Central memory CD4-positive, alpha-beta T cell (primary cell): ENCODE data around the gene FYB1.
A peak's percentile ranks its signal among the peaks of the same experiment; 100 is the strongest.
"Not testable (repeated sequence)": the region's sequence is repeated elsewhere in the genome, so short reads cannot be mapped to it uniquely, and the experiment has no call there.

Source experiments
- DNase-seq: peaks from one replicate; pipeline ENCODE4 v3.0.0; 2022

Gene FYB1

GRCh38 chr5:39225405-39226099 lies 6.2 kb upstream of the FYB1 start:
- DNase-seq = no peak

GRCh38 chr5:39224196-39224761 lies 4.9 kb upstream of the FYB1 start:
- no peak for DNase-seq

- DNase-seq = no peak
These were observed 4.3 kb upstream of the FYB1 start for GRCh38 chr5:39223565-39224156.

DNA sequence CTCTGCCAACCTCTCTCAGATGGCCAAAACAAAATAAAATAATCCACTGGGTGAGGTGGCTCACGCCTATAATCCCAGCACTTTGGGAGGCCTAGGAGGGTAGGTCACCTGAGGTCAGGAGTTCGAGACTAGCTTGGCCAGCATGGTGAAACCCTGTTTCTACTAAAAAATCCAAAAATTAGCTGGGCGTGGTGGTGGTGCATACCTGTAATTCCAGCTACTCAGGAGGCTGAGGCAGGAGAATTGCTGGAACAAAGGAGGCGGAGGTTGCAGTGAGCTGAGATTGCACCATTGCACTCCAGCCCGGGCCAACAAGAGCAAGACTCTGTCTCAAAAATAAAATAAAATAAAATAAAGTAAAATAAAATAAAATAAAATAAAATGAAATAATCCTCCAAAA lies 2.3 kb upstream of the FYB1 start:
- not testable (repeated sequence) for DNase-seq

- no peak for DNase-seq
These were observed 1.1 kb upstream of the FYB1 start for GRCh38 chr5:39220280-39221030.

- no peak for DNase-seq
These were observed 621 bp downstream of the FYB1 start for GRCh38 chr5:39218482-39219402.

- peak; percentile 80 for DNase-seq
These were observed 1.7 kb downstream of the FYB1 start for GRCh38 chr5:39217365-39218281.

GRCh38 chr5:39216631-39217030 lies 2.7 kb downstream of the FYB1 start:
- DNase-seq = no peak

GRCh38 chr5:39215857-39216256 lies 3.5 kb downstream of the FYB1 start:
- DNase-seq = no peak

DNA sequence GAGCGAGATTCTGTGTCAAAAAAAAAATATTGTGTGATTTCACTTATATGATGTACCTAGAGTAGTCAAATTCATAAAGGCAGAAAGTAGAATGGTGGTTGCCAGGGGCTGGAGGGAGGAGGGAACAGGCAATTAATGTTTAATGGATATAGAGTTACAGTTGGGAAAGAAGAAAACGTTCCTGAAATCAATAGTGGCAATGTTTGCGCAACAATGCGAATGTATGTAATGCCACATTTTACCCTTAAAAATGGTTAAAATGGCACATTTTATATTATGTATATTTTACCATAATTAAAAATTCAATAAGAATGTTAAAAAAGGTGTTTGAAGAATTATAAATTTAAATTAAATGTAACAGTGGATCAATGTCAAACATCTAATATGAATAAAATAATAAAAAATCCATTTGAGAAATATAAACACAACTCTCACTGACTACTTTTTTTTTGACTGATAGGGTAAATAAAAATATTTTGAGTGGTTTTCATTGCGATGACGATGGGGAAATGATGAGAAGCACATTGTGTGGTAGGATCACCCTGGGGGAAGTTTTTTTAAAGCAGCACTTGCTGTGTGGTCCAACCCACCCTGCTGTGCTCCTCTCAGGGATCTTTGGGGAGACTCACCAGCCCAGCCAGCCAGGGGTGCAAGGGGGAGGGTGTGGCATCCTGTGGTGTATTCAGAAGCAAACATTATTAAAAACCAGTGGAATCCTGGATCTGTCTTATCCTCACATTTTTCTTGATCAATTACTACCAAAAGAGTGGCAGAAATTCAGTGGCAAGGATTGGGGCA lies 4.3 kb downstream of the FYB1 start:
- DNase-seq = peak; percentile 77

GRCh38 chr5:39213447-39214207 lies 5.7 kb downstream of the FYB1 start:
- peak; percentile 49 for DNase-seq

GRCh38 chr5:39211773-39212172 lies 7.6 kb downstream of the FYB1 start:
- DNase-seq = peak; percentile 62

DNA sequence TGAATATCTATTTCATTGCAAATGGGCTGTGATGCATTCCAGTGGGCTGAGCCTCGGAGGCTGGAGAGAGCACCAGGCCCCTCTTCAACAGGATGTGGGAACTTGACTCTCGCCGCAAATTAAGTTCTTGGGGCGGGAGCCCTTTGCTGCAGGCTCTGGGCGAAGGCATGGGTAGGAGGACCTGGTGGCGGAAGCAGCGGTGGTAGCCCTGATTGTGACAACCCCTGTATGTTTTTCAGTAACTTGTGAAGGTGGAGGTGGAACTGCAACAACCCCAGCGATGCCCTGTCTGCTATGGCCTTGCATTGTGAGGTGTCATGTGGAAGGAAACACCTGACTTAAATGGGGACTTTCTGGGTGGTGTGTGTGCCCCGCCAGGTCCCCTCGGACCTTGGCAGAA lies 9.4 kb downstream of the FYB1 start:
- peak; percentile 89 for DNase-seq

DNA sequence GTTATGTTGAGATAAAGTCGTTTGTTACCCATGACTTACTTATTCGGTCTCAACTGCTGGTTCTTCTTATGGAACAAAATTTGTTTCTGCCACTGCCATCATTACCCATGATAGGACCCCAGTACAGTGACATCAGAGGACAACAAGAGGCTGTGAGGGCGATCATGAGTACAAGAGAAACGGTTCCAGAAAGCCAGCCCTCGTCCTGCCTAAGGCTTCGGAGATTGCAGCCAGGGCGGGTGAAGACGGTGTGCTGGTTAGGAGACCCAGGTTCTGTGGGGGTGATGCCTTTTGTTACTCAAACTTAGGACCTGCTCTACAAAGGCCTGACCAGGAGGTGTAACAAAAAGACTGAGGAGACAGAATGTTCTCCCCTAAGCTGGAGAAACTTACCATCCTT lies 10.9 kb downstream of the FYB1 start:
- no peak for DNase-seq

GRCh38 chr5:39207345-39208045 lies 11.9 kb downstream of the FYB1 start:
- no peak for DNase-seq

DNA sequence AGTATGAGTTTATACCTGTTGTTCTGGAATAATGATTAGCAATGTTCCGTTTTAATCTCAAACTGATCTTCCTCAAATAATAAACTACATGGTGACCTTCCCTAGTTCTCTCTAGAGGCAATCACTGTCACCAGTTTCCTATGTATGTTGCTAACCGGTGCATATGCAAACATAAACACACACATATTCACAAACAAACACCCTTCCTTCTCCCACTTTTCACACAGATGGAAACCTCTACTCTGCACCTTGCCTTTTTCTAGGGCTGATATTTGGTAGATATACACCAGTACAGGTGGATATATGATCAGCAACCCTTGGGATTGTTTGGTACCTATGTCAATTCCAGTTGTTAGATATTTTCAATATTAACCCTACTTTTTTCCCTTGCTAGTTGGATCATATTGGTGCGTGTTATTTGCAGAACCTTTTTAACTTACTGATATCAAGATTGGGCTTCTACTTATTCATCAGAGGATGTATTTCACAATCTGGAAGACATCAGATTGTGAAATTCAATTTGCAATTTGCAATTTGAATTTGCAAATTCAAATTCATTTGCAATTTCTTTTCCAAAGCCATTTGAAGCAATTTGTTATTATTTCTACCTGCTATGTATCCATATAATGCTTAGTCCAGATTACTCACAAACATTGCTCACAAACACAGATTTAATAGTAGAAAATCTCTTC lies 12.6 kb downstream of the FYB1 start:
- no peak for DNase-seq

DNA sequence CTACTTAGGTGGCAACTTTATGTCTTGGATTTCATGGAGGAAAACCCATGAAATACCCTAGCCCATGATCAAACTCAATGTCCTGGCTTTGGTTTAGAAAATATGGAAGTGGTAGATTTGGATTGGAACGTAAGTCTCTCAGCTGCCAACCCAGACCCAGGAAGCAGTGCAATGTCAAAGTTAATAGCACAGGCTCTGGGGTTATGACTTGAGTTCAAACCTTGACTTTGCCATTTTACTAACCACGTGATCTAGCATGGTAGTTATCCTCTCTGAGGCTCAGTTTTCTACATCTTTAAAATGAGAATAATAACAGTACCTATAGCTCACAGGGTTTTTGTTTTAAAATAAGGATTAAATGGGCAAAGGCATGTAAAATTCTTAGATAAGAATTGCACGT lies 13.8 kb downstream of the FYB1 start:
- DNase-seq = no peak

DNA sequence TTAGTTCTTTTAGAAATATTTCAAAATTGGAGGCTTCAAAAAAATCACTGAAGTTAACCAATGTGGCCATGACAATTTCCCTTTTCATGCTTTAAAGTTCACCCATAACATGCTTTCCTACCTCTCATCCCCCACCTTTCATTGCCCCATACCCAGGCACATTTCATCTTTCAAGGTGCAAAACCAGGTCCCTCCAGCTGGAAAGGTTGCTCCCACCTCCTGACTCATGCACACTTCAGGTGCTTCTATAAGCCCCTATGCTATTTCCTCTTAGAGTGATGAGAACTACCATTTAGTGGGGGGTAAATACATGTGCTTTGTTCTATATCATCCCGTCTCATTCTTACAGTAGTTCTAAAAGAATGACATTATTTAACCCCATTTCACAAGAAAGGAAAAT lies 15.4 kb downstream of the FYB1 start:
- DNase-seq = no peak
